ENCODE data around the gene ICAM5.

Gene ICAM5

GRCh38 chr19:10270180-10270615 lies 19.6 kb upstream of the ICAM5 start:
- TF ChIP-seq EZH2phosphoT487 (conservative IDR thresholded peaks at IDR 0.05; ENCODE audit: low read length) (no peak), CTCF (IDR thresholded peaks at IDR 0.05; ENCODE audit: insufficient read depth, low read length, poor library complexity, severe bottlenecking) (no peak)
- H3K4me3 ChIP-seq (ENCODE audit: insufficient read depth, low read length, poor library complexity, severe bottlenecking): peak overlapping the region; percentile 71
- peak overlapping the region; percentile 79 for H3K9ac ChIP-seq (ENCODE audit: low read length)

GRCh38 chr19:10270616-10271394 lies 18.9 kb upstream of the ICAM5 start, which contains the start of gene ICAM1:
TSS of gene ICAM1 (plus strand) at chr19:10271120. CDS start at chr19:10271160, 40 bp downstream.
- Histone ChIP-seq H2AFZ (ENCODE audit: low read depth, low read length, severe bottlenecking) (peak within 1 kb of the TSS; percentile 66), H3K9ac (ENCODE audit: low read length) (peak within 1 kb of the TSS; percentile 79), H3K27me3 (ENCODE audit: low read length) (no peaks in the 10 kb centered on the region), H3K9me3 (ENCODE audit: insufficient read depth, low read length) (no peaks in the 10 kb centered on the region), H3K36me3 (ENCODE audit: low read length) (no peaks in the 10 kb centered on the region), H3K27ac (ENCODE audit: low read depth, low read length) (peak within 1 kb of the TSS; percentile 93), H3K9me2 (replicated peaks; ENCODE audit: insufficient read depth, low read length) (no peaks in the 10 kb centered on the region), H3K4me3 (ENCODE audit: insufficient read depth, low read length, poor library complexity, severe bottlenecking) (peak within 1 kb of the TSS; percentile 71), H4K20me1 (ENCODE audit: low read depth, low read length) (no peaks in the 10 kb centered on the region), H3F3A (ENCODE audit: insufficient read depth) (peaks cover 17% of the 10 kb centered on the region), H3K79me2 (ENCODE audit: insufficient read depth, low read length) (peaks cover 18% of the 10 kb centered on the region; the same call in 1 of the 2 replicates), H3K4me2 (ENCODE audit: low read depth, low read length, poor library complexity, severe bottlenecking) (peak within 1 kb of the TSS; percentile 95)
- TF ChIP-seq EZH2phosphoT487 (conservative IDR thresholded peaks at IDR 0.05; ENCODE audit: low read length): no peak
- no peak for TF ChIP-seq CTCF (IDR thresholded peaks at IDR 0.05; ENCODE audit: insufficient read depth, low read length, poor library complexity, severe bottlenecking)

More at GRCh38 chr19:10270180-10270615, 19.6 kb upstream of the ICAM5 start:
- Histone ChIP-seq H3K9me3 (ENCODE audit: insufficient read depth, low read length) (no peaks in the 10 kb centered on the region), H4K20me1 (ENCODE audit: low read depth, low read length) (no peaks in the 10 kb centered on the region), H3K79me2 (ENCODE audit: insufficient read depth, low read length) (peaks cover 18% of the 10 kb centered on the region; the same call in 1 of the 2 replicates), H3K9me2 (replicated peaks; ENCODE audit: insufficient read depth, low read length) (no peaks in the 10 kb centered on the region), H3K36me3 (ENCODE audit: low read length) (no peaks in the 10 kb centered on the region), H3K27me3 (ENCODE audit: low read length) (no peaks in the 10 kb centered on the region), H2AFZ (ENCODE audit: low read depth, low read length, severe bottlenecking) (peak overlapping the region; percentile 28), H3K27ac (ENCODE audit: low read depth, low read length) (peak overlapping the region; percentile 93), H3K4me2 (ENCODE audit: low read depth, low read length, poor library complexity, severe bottlenecking) (peak overlapping the region; percentile 95), H3F3A (ENCODE audit: insufficient read depth) (peaks cover 17% of the 10 kb centered on the region)

GRCh38 chr19:10271543-10272086 lies 18.1 kb upstream of the ICAM5 start:
- peaks cover 18% of the 10 kb centered on the region; the same call in 1 of the 2 replicates for H3K79me2 ChIP-seq (ENCODE audit: insufficient read depth, low read length)
- peak overlapping the region; percentile 79 for H3K9ac ChIP-seq (ENCODE audit: low read length)
- H3K36me3 ChIP-seq (ENCODE audit: low read length): no peaks in the 10 kb centered on the region
- H2AFZ ChIP-seq (ENCODE audit: low read depth, low read length, severe bottlenecking): no peak overlapping the region
- H3F3A ChIP-seq (ENCODE audit: insufficient read depth): peaks cover 17% of the 10 kb centered on the region
- TF ChIP-seq EZH2phosphoT487 (conservative IDR thresholded peaks at IDR 0.05; ENCODE audit: low read length): no peak
- no peak for TF ChIP-seq CTCF (IDR thresholded peaks at IDR 0.05; ENCODE audit: insufficient read depth, low read length, poor library complexity, severe bottlenecking)
- no peaks in the 10 kb centered on the region for H3K27me3 ChIP-seq (ENCODE audit: low read length)
- H3K4me2 ChIP-seq (ENCODE audit: low read depth, low read length, poor library complexity, severe bottlenecking): peak overlapping the region; percentile 95
- peak overlapping the region; percentile 93 for H3K27ac ChIP-seq (ENCODE audit: low read depth, low read length)
- no peaks in the 10 kb centered on the region for H3K9me3 ChIP-seq (ENCODE audit: insufficient read depth, low read length)
- peak overlapping the region; percentile 71 for H3K4me3 ChIP-seq (ENCODE audit: insufficient read depth, low read length, poor library complexity, severe bottlenecking)
- H4K20me1 ChIP-seq (ENCODE audit: low read depth, low read length): no peaks in the 10 kb centered on the region
- H3K9me2 ChIP-seq (replicated peaks; ENCODE audit: insufficient read depth, low read length): no peaks in the 10 kb centered on the region

Measured in SU-DHL-6 (cell line).